Skin epidermis (tissue), 12 donors: Measurements from ENCODE around the gene AMPH.
"Not testable (repeated sequence)": the region's sequence is repeated elsewhere in the genome, so short reads cannot be mapped to it uniquely, and the experiment has no call there.

ENCODE experiments used
- H3K27ac ChIP-seq, 21 experiments: fragments of 200-600 bp; sonication (generic) in 11 of 21; one replicate each; pipeline ENCODE4 v1.5.0; 2020; ENCODE audit warnings: mild to moderate bottlenecking in 3 of 21, inconsistent platforms in 2 of 21, moderate library complexity in 2 of 21
- H3K4me3 ChIP-seq, 7 experiments: fragments of 200-600 bp; sonication (generic) in 2 of 7; one replicate each; pipeline ENCODE4 v1.5.0; 2020; ENCODE audit warnings: inconsistent platforms in 2 of 7, mild to moderate bottlenecking in 2 of 7, moderate library complexity in 1 of 7

Gene AMPH

GRCh38 chr7:38339953-38340819 lies 291.0 kb downstream of the AMPH start:
- Histone ChIP-seq H3K4me3 (no peak overlapping the region), H3K27ac (peak overlapping the region in 14 of 21 experiments; percentile 8 to 82 (median 59))

- peak overlapping the region in 14 of 21 experiments; percentile 14 to 85 (median 60) for H3K27ac ChIP-seq
- H3K4me3 ChIP-seq: not testable (repeated sequence)
These were observed 295.0 kb downstream of the AMPH start for GRCh38 chr7:38336148-38336515.

- peak overlapping the region in 18 of 21 experiments; percentile 20 to 85 (median 64) for H3K27ac ChIP-seq
- peak overlapping the region in 2 of 7 experiments; percentile 10 to 22 for H3K4me3 ChIP-seq
These were observed 295.6 kb downstream of the AMPH start for GRCh38 chr7:38335492-38336147.

- H3K4me3 ChIP-seq: peak overlapping the region in 2 of 7 experiments; percentile 10 to 22
- peak overlapping the region in 16 of 21 experiments; percentile 12 to 85 (median 66) for H3K27ac ChIP-seq
These were observed 296.1 kb downstream of the AMPH start for GRCh38 chr7:38335128-38335491.

- Histone ChIP-seq H3K4me3 (no peak overlapping the region), H3K27ac (peak overlapping the region in 5 of 21 experiments; percentile 3 to 80 (median 74))
These were observed 297.0 kb downstream of the AMPH start for GRCh38 chr7:38334163-38334562.
